ENCODE measurements around the gene BAIAP2L2.
"Not testable (repeated sequence)": the region's sequence is repeated elsewhere in the genome, so short reads cannot be mapped to it uniquely, and the experiment has no call there.

The BAIAP2L2 gene

GRCh38 chr22:38080474-38080849, 30.0 kb downstream of the BAIAP2L2 start:
- no peak overlapping the region for H3K4me3 ChIP-seq (replicated peaks; ENCODE audit: low read depth, low read length)
- DNase-seq (ENCODE audit: low read depth), result no peak
- TF ChIP-seq, protein P1, sequence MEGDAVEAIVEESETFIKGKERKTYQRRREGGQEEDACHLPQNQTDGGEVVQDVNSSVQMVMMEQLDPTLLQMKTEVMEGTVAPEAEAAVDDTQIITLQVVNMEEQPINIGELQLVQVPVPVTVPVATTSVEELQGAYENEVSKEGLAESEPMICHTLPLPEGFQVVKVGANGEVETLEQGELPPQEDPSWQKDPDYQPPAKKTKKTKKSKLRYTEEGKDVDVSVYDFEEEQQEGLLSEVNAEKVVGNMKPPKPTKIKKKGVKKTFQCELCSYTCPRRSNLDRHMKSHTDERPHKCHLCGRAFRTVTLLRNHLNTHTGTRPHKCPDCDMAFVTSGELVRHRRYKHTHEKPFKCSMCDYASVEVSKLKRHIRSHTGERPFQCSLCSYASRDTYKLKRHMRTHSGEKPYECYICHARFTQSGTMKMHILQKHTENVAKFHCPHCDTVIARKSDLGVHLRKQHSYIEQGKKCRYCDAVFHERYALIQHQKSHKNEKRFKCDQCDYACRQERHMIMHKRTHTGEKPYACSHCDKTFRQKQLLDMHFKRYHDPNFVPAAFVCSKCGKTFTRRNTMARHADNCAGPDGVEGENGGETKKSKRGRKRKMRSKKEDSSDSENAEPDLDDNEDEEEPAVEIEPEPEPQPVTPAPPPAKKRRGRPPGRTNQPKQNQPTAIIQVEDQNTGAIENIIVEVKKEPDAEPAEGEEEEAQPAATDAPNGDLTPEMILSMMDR (IDR thresholded peaks at IDR 0.05; ENCODE audit: low read length, missing control alignments), result no peak

- TF ChIP-seq, protein P1 (IDR thresholded peaks at IDR 0.05; ENCODE audit: low read length, missing control alignments), result no peak
- DNase-seq (ENCODE audit: low read depth), result no peak
- no peak overlapping the region for H3K4me3 ChIP-seq (replicated peaks; ENCODE audit: low read depth, low read length)
Observed at GRCh38 chr22:38079804-38080203, 30.7 kb downstream of the BAIAP2L2 start.

GRCh38 chr22:38079208-38079607, 31.3 kb downstream of the BAIAP2L2 start:
- not testable (repeated sequence) for DNase-seq (ENCODE audit: low read depth)

DNA sequence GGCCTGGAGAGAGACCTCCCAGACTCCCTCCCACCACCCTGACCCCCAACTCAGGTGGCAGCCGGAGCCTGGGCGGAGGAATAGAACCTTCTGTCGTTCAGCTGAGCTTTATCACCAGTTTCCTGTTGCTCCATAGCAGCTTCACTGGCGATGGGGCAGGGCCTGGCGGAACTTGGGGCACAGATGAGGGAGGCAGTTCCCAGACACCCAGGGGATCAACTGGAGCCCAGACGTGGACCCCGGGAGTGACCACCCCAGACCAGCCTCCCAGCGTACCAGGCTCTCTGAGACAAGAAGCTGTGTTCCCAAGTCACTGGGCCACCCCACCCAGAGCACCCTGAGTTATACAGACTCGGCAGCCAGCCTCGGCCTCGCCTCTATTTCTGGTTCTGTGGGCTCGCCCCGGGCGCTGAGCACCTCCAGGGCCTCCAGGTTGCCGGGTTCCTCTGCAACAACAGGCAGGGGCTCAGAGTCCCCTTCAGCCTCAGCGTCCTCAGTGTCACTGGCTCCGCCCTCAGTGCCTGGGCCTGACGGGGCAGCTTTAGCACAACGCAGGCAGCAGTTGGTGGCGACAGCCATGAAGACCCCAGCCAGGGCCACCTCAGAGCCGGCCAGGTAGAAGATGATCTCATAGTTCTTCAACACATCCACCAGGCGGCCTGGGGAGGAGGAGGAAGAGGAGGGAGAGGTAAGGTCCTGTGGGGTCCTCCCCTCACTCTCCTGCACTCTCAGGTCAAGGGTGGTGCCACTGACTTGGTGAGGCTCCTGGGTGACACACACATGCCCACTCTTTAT, 32.2 kb downstream of the BAIAP2L2 start:
- no peak for DNase-seq (ENCODE audit: low read depth)
- TF ChIP-seq, protein P1 (IDR thresholded peaks at IDR 0.05; ENCODE audit: low read length, missing control alignments), result no peak
- H3K4me3 ChIP-seq (replicated peaks; ENCODE audit: low read depth, low read length), result no peak overlapping the region

More at GRCh38 chr22:38079208-38079607, 31.3 kb downstream of the BAIAP2L2 start:
- H3K4me3 ChIP-seq (replicated peaks; ENCODE audit: low read depth, low read length), result not testable (repeated sequence)

- no peak overlapping the region for H3K4me3 ChIP-seq (replicated peaks; ENCODE audit: low read depth, low read length)
- no peak for DNase-seq (ENCODE audit: low read depth)
- TF ChIP-seq, protein P1 (IDR thresholded peaks at IDR 0.05; ENCODE audit: low read length, missing control alignments), result no peak
Observed at GRCh38 chr22:38077595-38077994, 32.9 kb downstream of the BAIAP2L2 start.

DNA sequence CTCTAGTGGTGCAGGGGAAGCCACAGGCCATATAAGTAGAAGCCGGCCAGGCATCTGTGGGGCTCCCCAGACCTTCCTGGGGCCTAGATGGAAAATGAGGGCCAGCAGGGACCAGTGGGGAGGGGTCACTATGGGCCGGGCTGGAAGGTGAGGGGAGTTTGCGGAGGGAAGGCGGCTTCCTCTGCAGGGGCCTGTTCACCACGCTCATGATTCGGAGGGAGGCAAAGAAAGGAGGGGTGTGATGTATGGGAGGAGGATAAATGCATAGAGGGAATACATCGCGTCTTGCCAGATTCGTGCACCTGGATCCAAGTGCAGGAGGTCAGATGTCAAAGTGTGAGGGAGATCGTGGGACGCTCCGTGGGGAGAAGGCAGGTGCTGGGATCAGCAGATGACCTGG, 33.4 kb downstream of the BAIAP2L2 start:
- DNase-seq (ENCODE audit: low read depth), result no peak
- no peak overlapping the region for H3K4me3 ChIP-seq (replicated peaks; ENCODE audit: low read depth, low read length)
- TF ChIP-seq, protein P1 (IDR thresholded peaks at IDR 0.05; ENCODE audit: low read length, missing control alignments), result no peak

- H3K4me3 ChIP-seq (replicated peaks; ENCODE audit: low read depth, low read length), result no peak overlapping the region
- TF ChIP-seq, protein P1 (IDR thresholded peaks at IDR 0.05; ENCODE audit: low read length, missing control alignments), result no peak
- DNase-seq (ENCODE audit: low read depth), result no peak
Observed at GRCh38 chr22:38075961-38076360, 34.5 kb downstream of the BAIAP2L2 start.

All from fibroblast of pulmonary artery (primary cell).